ELF-1 (cell line): ENCODE results near the gene HRG.

Experiments used
- DNase-seq: peaks from one replicate; pipeline ENCODE4 v3.0.0-alpha.2; 2016; ENCODE audit warnings: low read depth, low spot score

The HRG gene

GRCh38 chr3:186638259-186638658 lies 27.6 kb upstream of the HRG start:
- DNase-seq = no peak

DNA sequence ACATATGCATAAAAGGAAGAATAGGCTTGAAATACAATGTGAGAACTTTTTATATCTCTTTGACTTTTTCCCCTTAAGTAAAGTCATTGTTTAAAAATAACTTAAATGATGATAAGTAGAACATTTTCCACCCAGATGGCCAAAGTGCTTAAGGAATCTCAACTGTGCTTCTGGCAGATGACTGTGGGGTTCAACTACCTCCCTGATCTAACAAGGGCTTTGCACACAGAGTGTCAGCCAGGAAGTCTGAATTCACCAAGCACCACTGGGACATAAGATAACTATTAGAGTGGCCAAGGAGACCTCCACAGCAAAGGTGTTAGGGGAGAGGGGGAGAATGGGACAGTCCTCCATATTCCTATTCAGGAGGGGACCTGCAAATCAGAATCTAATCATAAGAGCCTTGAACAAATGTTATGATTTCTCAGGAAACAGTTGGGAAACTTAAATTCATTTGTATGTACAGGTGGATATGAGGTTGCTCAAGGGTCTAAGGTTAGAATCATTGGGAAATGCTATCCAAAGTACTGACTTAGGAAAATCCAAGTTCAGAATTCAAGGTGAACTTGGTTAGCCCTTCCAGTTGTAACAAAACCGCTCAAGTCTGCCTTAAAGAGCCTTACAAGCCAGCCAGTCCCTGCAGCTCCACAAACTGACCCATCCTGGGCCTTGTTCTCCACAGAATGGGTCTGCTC lies 25.9 kb upstream of the HRG start, which contains the start of gene FETUB:
FETUB (plus strand) TSS at position 622 of the 695 bp plus-strand sequence; CDS start at position 684, 62 bp downstream.
- DNase-seq = no peak

DNA sequence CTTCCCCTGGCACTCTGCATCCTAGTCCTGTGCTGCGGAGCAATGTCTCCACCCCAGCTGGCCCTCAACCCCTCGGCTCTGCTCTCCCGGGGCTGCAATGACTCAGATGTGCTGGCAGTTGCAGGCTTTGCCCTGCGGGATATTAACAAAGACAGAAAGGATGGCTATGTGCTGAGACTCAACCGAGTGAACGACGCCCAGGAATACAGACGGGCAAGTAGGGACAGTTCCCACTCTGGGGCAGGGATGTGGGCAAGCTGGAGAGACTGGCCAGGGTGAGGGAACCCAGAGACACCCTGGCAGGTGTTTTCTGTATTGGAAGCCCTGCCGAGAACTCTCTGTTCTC lies 25.4 kb upstream of the HRG start:
- DNase-seq = peak; percentile 51

DNA sequence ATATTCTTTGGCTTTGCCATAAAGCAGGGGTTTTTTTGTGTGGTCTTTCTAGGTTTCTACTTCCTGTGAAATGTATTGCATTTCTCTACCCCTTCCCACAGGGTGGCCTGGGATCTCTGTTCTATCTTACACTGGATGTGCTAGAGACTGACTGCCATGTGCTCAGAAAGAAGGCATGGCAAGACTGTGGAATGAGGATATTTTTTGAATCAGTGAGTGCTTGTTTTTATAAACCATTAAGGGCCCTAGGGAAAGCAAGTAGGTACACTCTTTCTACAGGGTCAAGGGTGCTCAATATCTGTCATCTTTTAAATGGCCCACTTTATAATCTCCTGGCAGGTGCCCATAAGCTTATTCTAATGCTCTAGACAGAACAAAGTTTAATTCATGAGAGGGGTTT lies 24.9 kb upstream of the HRG start:
- DNase-seq = no peak

DNA sequence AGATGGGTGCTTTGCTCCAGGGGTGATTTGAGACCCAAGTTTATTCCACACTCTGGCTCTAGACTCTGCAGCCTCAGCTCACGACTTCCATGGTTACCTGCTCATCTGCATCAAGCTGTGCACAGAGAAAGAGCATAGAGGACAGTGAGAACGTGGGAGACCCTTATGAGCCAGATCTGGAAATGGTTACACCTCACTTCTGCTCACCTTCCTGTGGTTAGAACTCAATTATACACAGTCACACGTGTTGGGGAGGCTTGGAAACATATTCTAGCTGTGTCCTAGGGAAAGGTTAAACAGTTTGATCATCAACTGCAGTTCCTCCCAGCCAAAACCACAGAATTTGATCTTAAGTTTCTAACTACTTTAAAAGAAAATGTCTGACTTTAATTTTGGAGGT lies 23.8 kb upstream of the HRG start:
- no peak for DNase-seq

- DNase-seq = no peak
Measured at GRCh38 chr3:186643493-186643892, 22.3 kb upstream of the HRG start.

- no peak for DNase-seq
Measured at GRCh38 chr3:186644683-186645082, 21.1 kb upstream of the HRG start.

GRCh38 chr3:186646106-186646505 lies 19.7 kb upstream of the HRG start:
- no peak for DNase-seq

DNA sequence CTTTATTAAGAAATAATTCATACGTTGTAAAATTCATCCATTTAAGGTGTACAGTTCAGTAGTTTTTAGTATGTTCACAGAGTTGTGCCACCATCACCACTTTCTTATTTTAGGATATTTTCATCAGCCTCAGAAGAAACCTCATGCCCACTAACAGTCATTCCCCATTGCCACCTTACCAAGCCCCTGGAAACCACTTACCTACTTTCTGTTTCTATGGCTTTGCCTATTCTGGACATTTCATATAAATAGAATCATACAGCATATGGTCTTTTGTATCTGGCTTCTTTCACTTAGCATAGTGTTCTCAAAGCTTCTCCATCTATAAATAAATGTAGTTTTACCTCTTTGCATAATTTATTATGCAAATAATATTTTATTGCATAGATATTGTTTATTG lies 19.0 kb upstream of the HRG start:
- no peak for DNase-seq

- no peak for DNase-seq
Measured at GRCh38 chr3:186648851-186649250, 17.0 kb upstream of the HRG start.

- DNase-seq = no peak
Measured at GRCh38 chr3:186651678-186652215, 14.1 kb upstream of the HRG start.

- no peak for DNase-seq
Measured at GRCh38 chr3:186653080-186653707, 12.6 kb upstream of the HRG start.

- peak; percentile 87 for DNase-seq
Measured at GRCh38 chr3:186653984-186654383, 11.8 kb upstream of the HRG start.

GRCh38 chr3:186663361-186664118 lies 2.3 kb upstream of the HRG start:
- no peak for DNase-seq

GRCh38 chr3:186664119-186664495 lies 1.7 kb upstream of the HRG start:
- DNase-seq = no peak

GRCh38 chr3:186664506-186664905 lies 1.3 kb upstream of the HRG start:
- no peak for DNase-seq

- no peak for DNase-seq
Measured at GRCh38 chr3:186668426-186668825, 2.6 kb downstream of the HRG start.

DNA sequence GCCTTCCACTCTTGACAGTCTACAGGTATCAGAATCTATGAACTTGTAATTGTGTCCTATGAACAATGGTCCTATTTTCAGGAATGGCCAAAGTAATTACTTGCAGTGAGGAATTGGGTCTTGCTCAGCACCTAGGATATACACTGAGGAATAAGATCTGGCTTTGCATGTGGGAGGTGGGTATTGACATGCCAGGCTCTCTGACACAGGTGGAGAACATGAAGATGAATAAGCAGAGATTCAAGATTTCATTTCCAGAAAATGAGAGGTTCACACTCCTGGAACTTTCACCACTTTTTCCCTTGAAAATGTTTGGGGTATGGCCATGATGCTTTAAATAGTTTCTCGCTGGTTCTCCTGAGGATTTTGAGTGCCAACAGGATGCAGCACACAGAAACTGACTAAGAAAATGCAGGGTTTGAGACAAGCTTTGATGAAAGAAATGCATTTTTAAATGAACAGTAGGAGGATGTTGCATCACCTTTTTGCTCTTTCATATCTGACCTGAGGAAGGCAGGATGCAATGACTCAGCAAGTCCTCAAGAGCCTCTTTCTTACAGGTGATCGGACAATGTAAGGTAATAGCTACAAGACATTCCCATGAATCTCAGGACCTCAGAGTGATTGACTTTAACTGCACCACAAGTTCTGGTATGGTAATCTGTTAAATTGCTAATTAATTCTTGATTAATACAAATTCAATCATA lies 3.7 kb downstream of the HRG start:
- DNase-seq = no peak

DNA sequence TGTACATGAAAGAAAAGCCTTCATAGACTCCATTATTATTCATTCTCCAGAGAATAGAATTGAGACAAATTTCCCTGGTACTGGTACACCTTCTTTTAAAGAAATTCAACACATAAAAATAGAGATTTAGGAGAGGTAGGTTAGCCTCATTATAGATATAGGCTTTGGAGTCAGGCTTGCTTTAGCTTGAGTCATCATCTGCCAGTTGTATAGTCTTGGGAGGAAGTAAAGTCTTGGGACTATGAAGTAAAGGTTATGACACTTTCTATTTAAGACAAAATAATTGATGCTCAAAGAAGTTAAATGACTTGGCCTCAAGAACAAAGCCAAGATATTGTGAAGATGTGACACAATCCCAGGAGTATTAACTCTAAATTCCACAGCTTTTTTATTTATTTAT lies 4.3 kb downstream of the HRG start:
- DNase-seq = no peak

DNA sequence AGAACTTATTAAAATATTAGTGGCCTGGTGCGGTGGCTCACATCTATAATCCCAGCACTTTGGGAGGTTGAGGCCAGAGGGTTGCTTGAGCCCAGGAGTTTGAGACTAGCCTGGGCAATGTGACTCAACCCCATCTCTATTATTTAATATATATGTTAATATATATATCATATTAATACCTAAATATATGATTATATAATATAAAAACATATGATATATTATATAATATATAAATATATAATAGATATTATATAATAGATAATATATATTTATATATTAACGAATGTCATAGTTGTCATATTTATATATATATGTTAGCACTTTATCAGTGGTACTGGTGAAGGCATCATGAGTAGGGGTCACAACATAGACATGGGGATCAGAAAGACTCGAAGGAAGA lies 5.2 kb downstream of the HRG start:
- DNase-seq = no peak

- DNase-seq = no peak
Measured at GRCh38 chr3:186678604-186679003, 12.8 kb downstream of the HRG start.

DNA sequence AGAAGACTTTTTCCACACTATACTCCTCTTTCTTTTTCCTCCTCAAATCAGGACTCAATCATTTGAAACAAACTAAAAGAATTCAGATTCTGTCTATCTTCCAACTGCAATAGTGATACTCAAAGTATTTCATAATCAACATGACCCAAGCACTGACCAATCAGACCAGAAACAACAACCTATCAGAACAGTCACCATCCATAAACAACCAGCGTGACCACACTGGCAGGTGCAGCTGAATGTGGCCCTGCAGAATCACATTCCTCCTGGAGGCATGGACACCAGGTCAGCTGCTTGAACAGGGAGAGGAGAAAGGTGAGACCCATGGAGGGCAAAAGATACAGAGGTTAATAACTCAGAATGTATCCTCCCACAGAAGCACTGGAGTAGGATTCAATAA lies 13.3 kb downstream of the HRG start:
- DNase-seq = no peak
